CD4-positive, alpha-beta T cell treated with Interleukin-6 at 100 ng/mL for 8 hours (primary cell): ENCODE data around the gene MRPL38.
"Not testable (repeated sequence)": the region's sequence is repeated elsewhere in the genome, so short reads cannot be mapped to it uniquely, and the experiment has no call there.

Experiments
- DNase-seq: peaks from one replicate; pipeline ENCODE4 v3.0.0-alpha.2; 2020; ENCODE audit warnings: mixed read lengths, low spot score

MRPL38 gene

DNA sequence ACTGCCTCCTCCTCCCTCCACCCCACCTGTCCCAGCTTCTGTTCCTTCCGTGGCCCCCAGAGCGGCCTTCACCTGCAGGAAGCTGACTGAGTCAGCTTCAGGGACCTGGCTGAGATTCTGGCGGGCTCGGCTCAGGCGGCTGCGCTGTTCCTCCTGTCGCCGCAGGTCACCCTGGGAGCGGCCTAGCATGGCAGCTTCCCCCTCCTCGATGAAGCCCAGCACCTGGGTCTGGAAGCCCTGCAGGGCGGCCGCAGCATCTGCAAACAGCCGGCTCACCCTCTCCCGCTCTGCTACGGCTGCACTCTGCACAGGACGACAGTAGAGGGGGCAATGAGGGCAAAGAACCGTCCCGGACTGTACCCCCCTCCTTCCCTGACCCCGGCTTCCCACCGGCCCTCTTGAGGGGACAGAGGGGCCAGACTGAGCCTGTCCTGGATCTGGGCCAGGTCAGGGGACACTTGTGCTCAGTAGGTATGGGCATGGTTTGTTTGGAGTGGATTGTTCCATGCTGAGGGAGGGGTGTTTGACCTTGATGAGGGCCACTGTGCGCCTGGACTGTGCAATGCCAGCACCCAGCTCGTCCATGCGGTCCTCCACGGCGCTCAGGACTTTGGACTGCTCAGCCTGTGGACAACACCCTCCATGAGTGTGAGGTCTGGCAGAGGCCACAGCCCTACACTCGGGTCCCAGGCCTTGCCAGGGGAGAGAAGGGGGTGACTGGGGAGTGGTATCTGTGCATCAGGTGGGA lies 28.3 kb downstream of the MRPL38 start:
- peak; percentile 91 for DNase-seq

GRCh38 chr17:75875940-75876189 lies 28.8 kb downstream of the MRPL38 start:
- no peak for DNase-seq

DNA sequence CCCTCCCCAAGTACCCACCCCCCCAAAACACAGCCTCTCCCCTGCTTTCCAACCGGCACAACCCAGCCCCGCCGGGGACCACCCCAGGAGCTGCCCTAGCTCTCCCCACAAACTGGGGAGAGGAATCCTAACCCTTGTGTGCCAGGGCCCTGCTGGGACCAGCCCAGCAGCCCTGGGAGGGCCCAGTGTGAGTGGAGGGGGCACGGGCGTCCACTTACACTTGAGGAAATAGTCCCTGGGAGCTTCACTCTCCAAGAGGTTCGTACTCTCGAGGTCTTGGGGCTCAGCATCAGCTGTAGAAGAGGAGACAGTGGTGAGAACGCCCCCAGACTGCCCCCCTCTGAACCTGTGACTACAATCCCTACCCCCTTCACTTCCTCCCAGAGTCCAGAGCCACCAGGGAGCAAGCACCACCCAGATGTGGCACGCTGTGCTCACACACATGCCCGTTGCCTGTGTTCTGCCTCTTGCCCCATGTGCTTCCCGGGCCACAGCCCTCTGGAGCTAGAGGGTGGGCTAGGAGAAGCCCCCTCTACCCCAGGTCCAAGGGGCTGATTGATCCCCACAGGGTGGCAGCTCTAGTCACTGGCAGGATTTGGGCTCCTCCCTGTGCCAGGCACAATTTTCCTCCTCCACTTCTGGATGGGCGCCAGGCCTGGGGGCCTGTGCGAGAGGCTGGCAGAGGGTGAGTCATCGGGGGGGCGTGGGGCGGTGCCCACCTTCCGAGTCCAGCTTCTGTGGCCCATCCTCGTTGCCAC lies 29.3 kb downstream of the MRPL38 start:
- DNase-seq: no peak

DNA sequence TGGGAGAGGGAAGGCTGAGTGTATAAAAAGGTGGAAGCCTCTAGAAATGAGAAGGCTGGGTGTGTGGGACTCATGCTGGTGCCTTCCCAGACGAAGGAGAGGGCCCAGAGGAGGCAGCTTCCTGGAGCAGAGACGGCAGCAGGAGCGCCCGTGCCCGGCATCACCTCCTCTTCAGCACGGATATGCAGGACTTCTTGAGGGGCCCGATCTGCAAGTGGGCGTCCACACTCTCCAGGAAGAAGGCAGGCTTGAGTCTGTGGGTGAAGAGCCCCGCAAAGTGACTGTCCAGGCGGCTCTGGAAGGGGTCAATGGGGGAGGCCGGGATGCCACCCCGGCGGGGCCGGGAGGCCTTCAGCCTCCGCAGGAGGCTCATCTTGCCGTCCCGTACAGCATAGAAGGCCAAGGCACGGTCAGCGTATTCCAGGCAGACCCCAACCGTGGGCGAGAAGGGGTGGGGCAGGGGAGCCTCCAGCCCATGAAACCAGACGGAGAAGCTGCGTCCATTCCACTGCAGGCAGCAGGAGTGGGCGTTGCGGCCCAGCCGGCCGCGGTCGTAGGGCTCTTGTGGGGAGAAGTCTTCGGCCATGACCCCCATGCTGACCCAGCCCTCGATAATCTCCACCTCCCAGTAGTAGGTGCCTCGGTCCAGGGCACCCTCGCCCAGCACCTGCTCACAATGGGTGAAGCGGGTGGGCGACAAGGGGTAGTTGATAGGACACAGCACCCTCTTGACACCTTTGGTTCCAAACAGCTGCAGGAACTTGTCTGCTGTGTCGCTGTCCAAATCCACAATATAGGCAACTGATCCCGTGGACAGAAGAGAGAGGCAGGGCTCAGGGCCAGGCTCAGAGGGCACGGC lies 30.1 kb downstream of the MRPL38 start:
- DNase-seq: no peak

GRCh38 chr17:75873587-75874322 lies 30.9 kb downstream of the MRPL38 start:
- no peak for DNase-seq

DNA sequence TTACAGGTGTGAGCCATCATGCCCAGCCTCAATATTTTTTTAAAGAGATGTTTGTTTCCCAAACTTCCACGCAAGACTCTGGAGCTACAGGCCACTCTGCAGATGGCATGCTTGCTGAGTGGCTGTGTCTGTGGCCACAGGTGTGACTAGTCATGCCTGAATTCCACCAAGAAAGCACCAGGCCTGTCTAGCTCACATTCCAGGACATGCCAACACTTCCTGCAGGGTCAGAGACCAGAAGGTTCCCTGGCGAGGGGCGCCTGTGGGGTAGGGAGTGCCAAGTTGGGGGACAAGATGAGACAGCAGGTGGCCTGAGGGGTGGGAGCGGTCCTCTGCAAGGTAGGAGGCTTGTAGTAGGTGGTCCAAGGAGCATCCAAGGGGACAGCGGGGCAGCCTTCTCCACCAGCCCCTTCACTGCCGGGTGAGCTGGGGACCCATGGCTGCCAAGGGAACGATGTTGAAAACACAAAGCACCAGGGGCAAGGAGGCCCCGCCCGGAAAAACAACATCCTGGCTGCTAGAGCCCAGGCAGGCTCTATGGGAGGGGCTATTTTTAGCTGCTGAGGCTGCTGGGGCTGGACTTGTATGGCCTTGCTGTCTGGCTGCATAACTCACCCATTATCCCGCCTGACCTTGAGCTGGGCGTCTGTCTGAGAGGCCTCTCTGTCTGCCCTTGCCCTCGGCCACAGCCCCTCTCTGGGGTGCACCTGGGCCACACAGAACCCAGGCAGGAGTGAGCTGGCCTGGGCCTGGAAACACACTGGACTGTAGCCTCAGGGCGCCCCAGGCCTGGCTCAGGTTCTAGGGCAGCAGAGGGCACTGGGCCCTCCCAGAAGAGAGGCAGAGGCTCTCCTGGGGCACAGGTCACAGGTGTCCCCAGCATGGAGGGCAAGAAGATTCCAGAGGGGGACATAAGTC lies 32.0 kb downstream of the MRPL38 start:
- peak; percentile 80 for DNase-seq

- not testable (repeated sequence) for DNase-seq
Observed at GRCh38 chr17:75870228-75870627, 34.5 kb downstream of the MRPL38 start.

DNA sequence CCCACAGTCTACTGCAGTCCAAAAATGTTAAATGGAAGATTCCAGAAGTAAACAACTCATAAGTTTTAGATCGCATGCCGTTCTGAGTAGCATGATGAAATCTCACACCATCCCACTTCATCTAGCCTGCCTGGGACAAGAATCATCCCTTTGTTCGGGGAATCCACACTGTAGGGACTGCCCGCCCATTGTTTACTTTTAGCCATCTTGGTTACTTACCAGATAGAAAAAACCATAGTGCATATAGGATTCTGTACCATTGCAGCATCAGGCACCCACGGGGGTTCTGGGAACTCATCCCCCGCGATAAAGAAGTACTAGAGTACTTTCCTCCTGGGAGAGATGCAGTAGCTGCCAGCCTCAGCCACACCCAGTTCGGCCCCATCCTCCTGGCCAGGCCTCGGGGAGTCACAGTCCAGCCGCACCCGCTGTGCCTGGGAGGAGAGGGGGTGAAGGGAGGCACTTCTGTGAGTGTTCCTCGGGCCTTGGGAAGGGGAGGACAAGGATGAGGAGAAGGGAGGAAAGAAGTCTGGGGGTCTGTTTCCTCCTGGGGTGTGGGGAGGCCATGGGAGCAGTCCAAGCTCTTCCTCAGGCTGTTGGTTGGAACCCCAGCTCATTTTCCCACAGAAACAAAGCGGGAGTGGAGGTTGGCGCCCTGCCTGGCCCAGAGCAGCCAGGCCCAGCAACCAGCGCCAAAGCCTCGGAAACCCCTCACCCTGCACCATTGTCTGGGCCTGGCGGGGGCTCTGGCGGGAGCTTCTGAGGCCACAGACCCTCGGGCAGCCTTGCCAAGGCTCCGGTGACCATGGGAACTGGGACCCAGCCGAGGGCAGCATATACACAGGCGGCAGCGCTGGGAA lies 35.2 kb downstream of the MRPL38 start:
- no peak for DNase-seq

GRCh38 chr17:75868730-75869281 lies 35.9 kb downstream of the MRPL38 start:
- not testable (repeated sequence) for DNase-seq

DNA sequence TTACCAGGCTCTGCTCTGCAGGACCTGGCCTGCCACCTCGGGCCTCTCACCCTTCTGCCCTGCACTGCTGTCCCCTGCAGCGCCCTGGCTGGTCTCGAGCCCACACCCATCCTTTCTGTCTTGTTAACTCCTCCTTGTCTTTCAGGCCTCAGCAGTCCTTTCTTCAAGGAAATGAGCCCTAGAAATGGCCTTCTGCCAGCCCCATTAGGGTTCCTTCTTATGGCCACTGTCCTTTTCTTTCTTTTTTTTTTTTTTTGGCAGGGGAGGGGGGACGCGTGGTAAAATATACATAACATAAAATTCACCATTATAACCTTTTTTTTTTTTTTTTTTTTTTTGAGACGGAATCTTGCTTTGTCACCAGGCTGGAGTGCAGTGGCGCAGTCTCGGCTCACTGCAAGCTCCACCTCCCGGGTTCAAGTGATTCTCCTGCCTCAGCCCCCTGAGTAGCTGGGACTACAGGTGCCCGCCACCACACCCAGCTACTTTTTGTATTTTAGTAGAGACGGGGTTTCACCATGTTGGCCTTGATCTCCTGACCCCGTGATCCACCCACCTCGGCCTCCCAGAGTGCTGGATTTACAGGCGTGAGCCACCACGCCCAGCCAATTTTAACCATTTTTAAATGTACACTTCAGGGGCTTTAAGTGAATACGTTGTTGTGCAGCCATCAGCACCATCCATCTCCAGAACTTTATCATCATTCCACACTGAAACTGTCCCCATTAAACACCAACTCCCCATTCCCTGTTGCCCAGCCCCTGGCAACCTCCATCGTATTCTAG lies 39.1 kb downstream of the MRPL38 start:
- DNase-seq: not testable (repeated sequence)

GRCh38 chr17:75864887-75865286 lies 39.8 kb downstream of the MRPL38 start:
- DNase-seq: not testable (repeated sequence)

DNA sequence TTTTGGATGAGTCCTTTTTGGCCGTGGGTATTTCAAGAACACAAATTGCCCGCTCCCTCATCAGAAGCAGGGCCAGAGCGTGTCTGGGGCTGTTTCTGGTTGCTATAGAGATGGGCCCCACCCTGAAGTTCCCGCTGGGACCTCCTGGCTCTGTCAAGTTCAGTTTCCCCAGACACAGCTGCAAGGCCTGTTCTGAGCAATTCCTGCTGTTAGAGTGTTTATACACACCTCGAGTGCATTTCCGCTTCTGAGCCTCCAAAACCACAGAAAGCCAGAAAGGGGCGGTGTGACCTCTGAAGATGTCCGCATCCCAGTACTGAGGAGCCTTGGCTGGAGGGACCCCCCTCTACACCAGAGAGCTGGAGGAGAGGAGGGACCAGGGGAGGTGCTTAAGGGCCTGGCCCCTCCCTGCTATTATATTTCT lies 40.2 kb downstream of the MRPL38 start:
- peak; percentile 51 for DNase-seq

- no peak for DNase-seq
Observed at GRCh38 chr17:75861927-75862317, 42.8 kb downstream of the MRPL38 start.

DNA sequence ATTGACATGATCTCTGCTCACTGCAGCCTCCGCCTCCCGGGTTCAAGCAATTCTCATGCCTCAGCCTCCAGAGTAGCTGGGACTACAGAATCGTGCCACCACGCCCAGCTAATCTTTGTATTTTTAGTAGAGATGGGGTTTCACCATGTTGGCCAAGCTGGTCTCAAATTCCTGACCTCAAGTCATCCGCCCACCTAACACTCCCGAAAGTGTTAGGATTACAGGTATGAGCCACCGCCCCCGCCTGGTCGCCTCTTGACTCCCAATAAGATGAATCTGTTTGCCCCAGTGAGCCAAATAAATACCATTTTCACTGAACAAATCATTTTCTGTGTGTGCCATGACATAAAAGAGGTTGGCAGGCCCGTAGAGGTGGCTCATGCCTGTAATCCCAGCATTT lies 45.3 kb downstream of the MRPL38 start:
- DNase-seq: not testable (repeated sequence)

GRCh38 chr17:75856062-75856756 lies 48.5 kb downstream of the MRPL38 start:
- no peak for DNase-seq

DNA sequence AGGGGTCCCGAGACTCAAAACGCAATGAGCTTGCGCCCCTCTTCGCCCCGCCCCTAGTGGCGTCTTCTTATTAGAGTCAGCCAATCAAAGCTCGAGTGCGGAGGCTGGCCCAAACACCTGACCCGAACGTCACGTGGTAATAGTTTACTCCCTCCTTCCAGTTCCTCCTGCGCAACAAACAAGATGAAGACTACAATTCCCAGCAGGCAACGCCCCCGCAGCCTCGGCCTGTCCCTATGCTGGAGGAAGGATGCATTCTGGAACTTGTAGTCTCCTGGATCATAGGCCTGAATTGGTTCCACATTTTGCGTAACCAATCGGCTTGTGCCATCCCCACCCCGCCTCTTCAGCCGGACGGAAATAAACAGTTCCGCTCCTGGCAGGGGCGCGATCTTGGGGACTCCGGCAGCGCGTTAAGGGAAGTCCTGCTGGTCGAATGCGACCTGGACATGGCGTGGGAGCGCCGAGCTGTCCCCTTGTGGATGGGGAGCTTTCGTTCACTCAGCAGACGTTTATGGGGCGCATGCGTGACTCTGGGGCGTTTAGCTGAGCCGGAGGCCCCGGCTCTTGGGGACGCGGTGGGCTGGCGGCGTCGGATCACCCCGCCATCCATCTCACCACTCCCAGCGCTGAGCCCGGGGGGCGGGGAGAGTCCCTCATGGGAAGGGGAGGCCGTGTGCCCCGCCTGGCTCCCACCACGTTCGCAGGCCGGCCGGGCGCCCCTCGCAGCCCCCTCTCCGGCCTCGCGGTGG lies 49.2 kb downstream of the MRPL38 start, which contains the start of gene WBP2:
TSS of gene WBP2 (minus strand) at position 26 of the 752 bp plus-strand sequence. CDS start 38 bp downstream, outside the sequence.
- DNase-seq: peak; percentile 99

DNA sequence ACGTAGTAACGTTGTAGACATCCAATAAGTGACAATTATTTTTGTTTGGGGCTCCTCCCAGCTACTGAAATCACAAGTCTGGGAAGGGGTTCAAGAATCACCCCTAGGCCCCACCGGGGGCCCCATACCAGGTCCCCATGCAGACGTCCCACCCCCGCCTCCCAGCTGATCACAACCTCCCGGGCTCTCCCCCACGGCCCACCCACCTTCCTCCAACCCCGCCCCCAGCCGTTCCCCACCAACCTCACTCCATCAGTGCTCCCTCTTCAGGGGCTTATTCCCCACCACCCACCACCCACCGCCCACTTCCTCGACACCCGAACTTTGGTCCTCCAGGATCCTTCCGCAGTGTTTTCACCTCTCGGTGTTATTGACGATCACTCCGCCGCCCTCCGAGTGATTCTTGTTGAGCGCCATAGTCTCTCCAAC lies 49.8 kb downstream of the MRPL38 start:
- DNase-seq: no peak
